SU-DHL-6 (cell line): ENCODE data around the gene LRRN2.
"Not testable (repeated sequence)": the region's sequence is repeated elsewhere in the genome, so short reads cannot be mapped to it uniquely, and the experiment has no call there.

Experiments
- H2AFZ ChIP-seq: fragments of 200-600 bp; sonication (generic); 2 replicates; pipeline ENCODE4 v1.6.1; 2014; ENCODE audit warnings: low read depth, mild to moderate bottlenecking, moderate library complexity, mixed read lengths, antibody characterized with exemption, low read length; ENCODE audit not compliant: severe bottlenecking
- H3F3A ChIP-seq: fragments of 200-600 bp; shearing (Covaris generic); 2 replicates; pipeline ENCODE4 v1.6.0; 2016; ENCODE audit warnings: antibody characterized with exemption, mild to moderate bottlenecking; ENCODE audit not compliant: insufficient read depth
- H3K27ac ChIP-seq: fragments of 200-600 bp; sonication (generic); 2 replicates; pipeline ENCODE4 v1.5.1; 2016; ENCODE audit warnings: low read depth, mild to moderate bottlenecking, low read length, moderate library complexity, mixed read lengths
- H3K27me3 ChIP-seq: fragments of 200-600 bp; sonication (generic), shearing (Covaris generic); 2 replicates; pipeline ENCODE4 v1.6.0; 2014; ENCODE audit warnings: mild to moderate bottlenecking, low read length
- H3K36me3 ChIP-seq: fragments of 200-600 bp; sonication (generic); 2 replicates; pipeline ENCODE4 v1.6.1; 2014; ENCODE audit warnings: mild to moderate bottlenecking, low read length, mixed read lengths
- H3K4me2 ChIP-seq: fragments of 300-600, 200-600 bp; shearing (Covaris generic), sonication (generic); 2 replicates; pipeline ENCODE4 v1.6.0; 2014; ENCODE audit warnings: low read length, low read depth, mild to moderate bottlenecking; ENCODE audit not compliant: poor library complexity, severe bottlenecking
- H3K4me3 ChIP-seq: fragments of 200-600 bp; sonication (generic); 2 replicates; pipeline ENCODE4 v1.5.1; 2014; ENCODE audit warnings: antibody characterized with exemption, low read length, mild to moderate bottlenecking, mixed read lengths; ENCODE audit not compliant: insufficient read depth, poor library complexity, severe bottlenecking
- H3K79me2 ChIP-seq: fragments of 200-600 bp; sonication (generic); 2 replicates; pipeline ENCODE4 v1.6.1; 2014; ENCODE audit warnings: mild to moderate bottlenecking, low read length, moderate library complexity; ENCODE audit not compliant: insufficient read depth
- H3K9ac ChIP-seq: fragments of 200-600 bp; sonication (generic); 2 replicates; pipeline ENCODE4 v1.7.0; 2014; ENCODE audit warnings: mild to moderate bottlenecking, low read length
- H3K9me2 ChIP-seq: fragments of 200-600 bp; sonication (generic); replicated peaks from 2 replicates; pipeline ENCODE4 v1.6.1; 2014; ENCODE audit warnings: low read length; ENCODE audit not compliant: insufficient read depth
- H3K9me3 ChIP-seq: fragments of 200-600 bp; sonication (generic); 2 replicates; pipeline ENCODE4 v1.6.1; 2014; ENCODE audit warnings: low read length, mixed read lengths; ENCODE audit not compliant: insufficient read depth
- H4K20me1 ChIP-seq: fragments of 200-600 bp; sonication (generic); 2 replicates; pipeline ENCODE4 v1.6.1; 2014; ENCODE audit warnings: low read depth, mild to moderate bottlenecking, antibody characterized with exemption, low read length, moderate library complexity, mixed read lengths
- CTCF ChIP-seq: fragments of 200-600 bp; sonication (generic); IDR thresholded peaks from one replicate; pipeline ENCODE4 v1.5.1; 2017; ENCODE audit warnings: antibody characterized with exemption, mild to moderate bottlenecking, low read length, moderate library complexity; ENCODE audit not compliant: insufficient read depth, poor library complexity, severe bottlenecking
- EZH2phosphoT487 ChIP-seq: fragments of 200-600 bp; sonication (generic), shearing (Covaris generic); conservative IDR thresholded peaks from 2 replicates; pipeline ENCODE4 v1.6.1; 2018; ENCODE audit warnings: mild to moderate bottlenecking, antibody characterized with exemption, low read length, moderate library complexity, mixed read lengths

The LRRN2 gene

GRCh38 chr1:204630132-204630905 is 55.2 kb downstream of the LRRN2 start:
- H3K9ac ChIP-seq: no peak overlapping the region
- no peak overlapping the region for H3K4me3 ChIP-seq
- no peaks in the 10 kb centered on the region for H3K79me2 ChIP-seq
- H3K4me2 ChIP-seq: no peak overlapping the region
- no peaks in the 10 kb centered on the region for H3F3A ChIP-seq
- H3K9me2 ChIP-seq: no peaks in the 10 kb centered on the region
- H2AFZ ChIP-seq: no peak overlapping the region
- no peaks in the 10 kb centered on the region for H3K36me3 ChIP-seq
- no peak overlapping the region for H3K27ac ChIP-seq
- H3K27me3 ChIP-seq: no peaks in the 10 kb centered on the region
- TF ChIP-seq CTCF (no peak), EZH2phosphoT487 (no peak)
- no peaks in the 10 kb centered on the region for H4K20me1 ChIP-seq
- no peaks in the 10 kb centered on the region for H3K9me3 ChIP-seq

- H3K4me3 ChIP-seq, H3K27ac ChIP-seq, H3K9ac ChIP-seq, H4K20me1 ChIP-seq, H2AFZ ChIP-seq, H3K36me3 ChIP-seq, H3K9me3 ChIP-seq, H3K27me3 ChIP-seq, H3K4me2 ChIP-seq, H3F3A ChIP-seq, H3K9me2 ChIP-seq, H3K79me2 ChIP-seq: not testable (repeated sequence)
Observed at GRCh38 chr1:204629459-204629858, 56.1 kb downstream of the LRRN2 start.

- Histone ChIP-seq H3K9me2 (no peaks in the 10 kb centered on the region), H3K36me3 (no peaks in the 10 kb centered on the region), H3K27me3 (no peaks in the 10 kb centered on the region), H3K4me2 (no peak overlapping the region), H3K27ac (no peak overlapping the region), H4K20me1 (no peaks in the 10 kb centered on the region), H3K4me3 (no peak overlapping the region), H3F3A (no peaks in the 10 kb centered on the region), H3K79me2 (no peaks in the 10 kb centered on the region), H3K9me3 (no peaks in the 10 kb centered on the region), H3K9ac (no peak overlapping the region), H2AFZ (no peak overlapping the region)
- TF ChIP-seq EZH2phosphoT487 (no peak), CTCF (no peak)
Observed at GRCh38 chr1:204628868-204629267, 56.7 kb downstream of the LRRN2 start.

- no peaks in the 10 kb centered on the region for H3F3A ChIP-seq
- no peak overlapping the region for H2AFZ ChIP-seq
- no peaks in the 10 kb centered on the region for H3K36me3 ChIP-seq
- no peak overlapping the region for H3K27ac ChIP-seq
- no peaks in the 10 kb centered on the region for H3K27me3 ChIP-seq
- no peaks in the 10 kb centered on the region for H3K9me3 ChIP-seq
- H3K9me2 ChIP-seq: no peaks in the 10 kb centered on the region
- no peaks in the 10 kb centered on the region for H4K20me1 ChIP-seq
- no peaks in the 10 kb centered on the region for H3K79me2 ChIP-seq
- no peak overlapping the region for H3K4me2 ChIP-seq
- H3K4me3 ChIP-seq: no peak overlapping the region
- H3K9ac ChIP-seq: no peak overlapping the region
- no peak for TF ChIP-seq CTCF
- no peak for TF ChIP-seq EZH2phosphoT487
Observed at GRCh38 chr1:204627436-204627835, 58.1 kb downstream of the LRRN2 start.
